Measurements from ENCODE around the gene MON2. TPM values are rescaled to one million over a fixed set of nuclear protein-coding genes. Genes with fewer than 3 reads are reported as not detected.

Gene MON2
- total RNA-seq, 1 donor from 2014 or later: 67.3 TPM

GRCh38 chr12:62576503-62576902 is 109.9 kb downstream of the MON2 start:
- no peaks in the 10 kb centered on the region for H3K9me3 ChIP-seq (ENCODE audit: control insufficient read depth in 3 of 3, low read length in 3 of 3)
- peaks cover 3 to 18% (median 6%) of the 10 kb centered on the region in 3 donors for H3K36me3 ChIP-seq (ENCODE audit: control insufficient read depth in 3 of 3, insufficient read depth in 3 of 3, low read length in 3 of 3)
- H3K27me3 ChIP-seq (ENCODE audit: control insufficient read depth in 3 of 3, insufficient read depth in 3 of 3, low read length in 3 of 3): no peaks in the 10 kb centered on the region
- no peak overlapping the region for H3K9ac ChIP-seq (ENCODE audit: low read depth in 1 of 3, low read length in 3 of 3)
- no peak overlapping the region for H3K4me3 ChIP-seq (ENCODE audit: low read length in 3 of 3)
- H3K4me1 ChIP-seq (ENCODE audit: control insufficient read depth in 3 of 3, insufficient read depth in 3 of 3, low read length in 3 of 3): no peaks in the 10 kb centered on the region
- no peak overlapping the region for H3K27ac ChIP-seq (ENCODE audit: low read depth, low read length)

GRCh38 chr12:62578726-62579125 is 112.1 kb downstream of the MON2 start:
- no peak overlapping the region for H3K9ac ChIP-seq (ENCODE audit: low read depth in 1 of 3, low read length in 3 of 3)
- no peak overlapping the region for H3K4me3 ChIP-seq (ENCODE audit: low read length in 3 of 3)
- no peaks in the 10 kb centered on the region for H3K27me3 ChIP-seq (ENCODE audit: control insufficient read depth in 3 of 3, insufficient read depth in 3 of 3, low read length in 3 of 3)
- H3K4me1 ChIP-seq (ENCODE audit: control insufficient read depth in 3 of 3, insufficient read depth in 3 of 3, low read length in 3 of 3): no peaks in the 10 kb centered on the region
- H3K36me3 ChIP-seq (ENCODE audit: control insufficient read depth in 3 of 3, insufficient read depth in 3 of 3, low read length in 3 of 3): peaks cover 0 to 16% (median 0%) of the 10 kb centered on the region in 3 donors
- H3K9me3 ChIP-seq (ENCODE audit: control insufficient read depth in 3 of 3, low read length in 3 of 3): no peaks in the 10 kb centered on the region
- H3K27ac ChIP-seq (ENCODE audit: low read depth, low read length): no peak overlapping the region

- no peaks in the 10 kb centered on the region for H3K9me3 ChIP-seq (ENCODE audit: control insufficient read depth in 3 of 3, low read length in 3 of 3)
- peaks cover 0 to 9% (median 9%) of the 10 kb centered on the region in 3 donors for H3K36me3 ChIP-seq (ENCODE audit: control insufficient read depth in 3 of 3, insufficient read depth in 3 of 3, low read length in 3 of 3)
- H3K27ac ChIP-seq (ENCODE audit: low read depth, low read length): no peak overlapping the region
- H3K4me1 ChIP-seq (ENCODE audit: control insufficient read depth in 3 of 3, insufficient read depth in 3 of 3, low read length in 3 of 3): no peaks in the 10 kb centered on the region
- H3K27me3 ChIP-seq (ENCODE audit: control insufficient read depth in 3 of 3, insufficient read depth in 3 of 3, low read length in 3 of 3): no peaks in the 10 kb centered on the region
- H3K4me3 ChIP-seq (ENCODE audit: low read length in 3 of 3): no peak overlapping the region
- H3K9ac ChIP-seq (ENCODE audit: low read depth in 1 of 3, low read length in 3 of 3): no peak overlapping the region
These were observed 114.8 kb downstream of the MON2 start for GRCh38 chr12:62581288-62582064.

GRCh38 chr12:62582065-62582366 is 115.4 kb downstream of the MON2 start:
- no peak overlapping the region for H3K27ac ChIP-seq (ENCODE audit: low read depth, low read length)
- H3K4me1 ChIP-seq (ENCODE audit: control insufficient read depth in 3 of 3, insufficient read depth in 3 of 3, low read length in 3 of 3): no peaks in the 10 kb centered on the region
- no peaks in the 10 kb centered on the region for H3K27me3 ChIP-seq (ENCODE audit: control insufficient read depth in 3 of 3, insufficient read depth in 3 of 3, low read length in 3 of 3)
- H3K9me3 ChIP-seq (ENCODE audit: control insufficient read depth in 3 of 3, low read length in 3 of 3): no peaks in the 10 kb centered on the region
- no peak overlapping the region for H3K9ac ChIP-seq (ENCODE audit: low read depth in 1 of 3, low read length in 3 of 3)
- H3K36me3 ChIP-seq (ENCODE audit: control insufficient read depth in 3 of 3, insufficient read depth in 3 of 3, low read length in 3 of 3): peaks cover 0 to 12% (median 9%) of the 10 kb centered on the region in 3 donors
- H3K4me3 ChIP-seq (ENCODE audit: low read length in 3 of 3): no peak overlapping the region

GRCh38 chr12:62584619-62585018 is 118.0 kb downstream of the MON2 start:
- Histone ChIP-seq H3K9me3 (ENCODE audit: control insufficient read depth in 3 of 3, low read length in 3 of 3) (no peaks in the 10 kb centered on the region), H3K27me3 (ENCODE audit: control insufficient read depth in 3 of 3, insufficient read depth in 3 of 3, low read length in 3 of 3) (no peaks in the 10 kb centered on the region), H3K36me3 (ENCODE audit: control insufficient read depth in 3 of 3, insufficient read depth in 3 of 3, low read length in 3 of 3) (peaks cover 0 to 12% (median 7%) of the 10 kb centered on the region in 3 donors), H3K4me3 (ENCODE audit: low read length in 3 of 3) (no peak overlapping the region), H3K27ac (ENCODE audit: low read depth, low read length) (no peak overlapping the region), H3K4me1 (ENCODE audit: control insufficient read depth in 3 of 3, insufficient read depth in 3 of 3, low read length in 3 of 3) (no peaks in the 10 kb centered on the region), H3K9ac (ENCODE audit: low read depth in 1 of 3, low read length in 3 of 3) (no peak overlapping the region)

GRCh38 chr12:62586850-62587249 is 120.2 kb downstream of the MON2 start:
- H3K4me3 ChIP-seq (ENCODE audit: low read length in 3 of 3): no peak overlapping the region
- H3K27ac ChIP-seq (ENCODE audit: low read depth, low read length): no peak overlapping the region
- no peaks in the 10 kb centered on the region for H3K9me3 ChIP-seq (ENCODE audit: control insufficient read depth in 3 of 3, low read length in 3 of 3)
- no peaks in the 10 kb centered on the region for H3K4me1 ChIP-seq (ENCODE audit: control insufficient read depth in 3 of 3, insufficient read depth in 3 of 3, low read length in 3 of 3)
- peaks cover 0 to 12% (median 11%) of the 10 kb centered on the region in 3 donors for H3K36me3 ChIP-seq (ENCODE audit: control insufficient read depth in 3 of 3, insufficient read depth in 3 of 3, low read length in 3 of 3)
- no peak overlapping the region for H3K9ac ChIP-seq (ENCODE audit: low read depth in 1 of 3, low read length in 3 of 3)
- no peaks in the 10 kb centered on the region for H3K27me3 ChIP-seq (ENCODE audit: control insufficient read depth in 3 of 3, insufficient read depth in 3 of 3, low read length in 3 of 3)

GRCh38 chr12:62588916-62589315 is 122.3 kb downstream of the MON2 start:
- Histone ChIP-seq H3K9me3 (ENCODE audit: control insufficient read depth in 3 of 3, low read length in 3 of 3) (no peaks in the 10 kb centered on the region), H3K27ac (ENCODE audit: low read depth, low read length) (no peak overlapping the region), H3K36me3 (ENCODE audit: control insufficient read depth in 3 of 3, insufficient read depth in 3 of 3, low read length in 3 of 3) (peaks cover 0 to 16% (median 12%) of the 10 kb centered on the region in 3 donors), H3K4me3 (ENCODE audit: low read length in 3 of 3) (no peak overlapping the region), H3K4me1 (ENCODE audit: control insufficient read depth in 3 of 3, insufficient read depth in 3 of 3, low read length in 3 of 3) (no peaks in the 10 kb centered on the region), H3K27me3 (ENCODE audit: control insufficient read depth in 3 of 3, insufficient read depth in 3 of 3, low read length in 3 of 3) (no peaks in the 10 kb centered on the region), H3K9ac (ENCODE audit: low read depth in 1 of 3, low read length in 3 of 3) (no peak overlapping the region)

GRCh38 chr12:62597253-62597652 is 130.6 kb downstream of the MON2 start:
- Histone ChIP-seq H3K9ac (ENCODE audit: low read depth in 1 of 3, low read length in 3 of 3) (no peak overlapping the region), H3K27me3 (ENCODE audit: control insufficient read depth in 3 of 3, insufficient read depth in 3 of 3, low read length in 3 of 3) (no peaks in the 10 kb centered on the region), H3K27ac (ENCODE audit: low read depth, low read length) (no peak overlapping the region), H3K4me3 (ENCODE audit: low read length in 3 of 3) (no peak overlapping the region), H3K9me3 (ENCODE audit: control insufficient read depth in 3 of 3, low read length in 3 of 3) (no peaks in the 10 kb centered on the region), H3K36me3 (ENCODE audit: control insufficient read depth in 3 of 3, insufficient read depth in 3 of 3, low read length in 3 of 3) (peaks cover 0 to 5% (median 0%) of the 10 kb centered on the region in 3 donors), H3K4me1 (ENCODE audit: control insufficient read depth in 3 of 3, insufficient read depth in 3 of 3, low read length in 3 of 3) (no peaks in the 10 kb centered on the region)

GRCh38 chr12:62598846-62599245 is 132.2 kb downstream of the MON2 start:
- Histone ChIP-seq H3K27ac (ENCODE audit: low read depth, low read length) (no peak overlapping the region), H3K36me3 (ENCODE audit: control insufficient read depth in 3 of 3, insufficient read depth in 3 of 3, low read length in 3 of 3) (no peaks in the 10 kb centered on the region), H3K4me3 (ENCODE audit: low read length in 3 of 3) (no peak overlapping the region), H3K9ac (ENCODE audit: low read depth in 1 of 3, low read length in 3 of 3) (no peak overlapping the region), H3K4me1 (ENCODE audit: control insufficient read depth in 3 of 3, insufficient read depth in 3 of 3, low read length in 3 of 3) (peaks cover 0 to 3% (median 3%) of the 10 kb centered on the region in 3 donors), H3K27me3 (ENCODE audit: control insufficient read depth in 3 of 3, insufficient read depth in 3 of 3, low read length in 3 of 3) (no peaks in the 10 kb centered on the region), H3K9me3 (ENCODE audit: control insufficient read depth in 3 of 3, low read length in 3 of 3) (no peaks in the 10 kb centered on the region)

GRCh38 chr12:62599854-62600437 is 133.3 kb downstream of the MON2 start:
- Histone ChIP-seq H3K27ac (ENCODE audit: low read depth, low read length) (no peak overlapping the region), H3K4me1 (ENCODE audit: control insufficient read depth in 3 of 3, insufficient read depth in 3 of 3, low read length in 3 of 3) (peaks cover 0 to 10% (median 4%) of the 10 kb centered on the region in 3 donors), H3K27me3 (ENCODE audit: control insufficient read depth in 3 of 3, insufficient read depth in 3 of 3, low read length in 3 of 3) (no peaks in the 10 kb centered on the region), H3K36me3 (ENCODE audit: control insufficient read depth in 3 of 3, insufficient read depth in 3 of 3, low read length in 3 of 3) (no peaks in the 10 kb centered on the region), H3K9me3 (ENCODE audit: control insufficient read depth in 3 of 3, low read length in 3 of 3) (no peaks in the 10 kb centered on the region), H3K9ac (ENCODE audit: low read depth in 1 of 3, low read length in 3 of 3) (no peak overlapping the region), H3K4me3 (ENCODE audit: low read length in 3 of 3) (no peak overlapping the region)

Data from skeletal muscle tissue (tissue), 4 donors.